DOHH2 (cell line): ENCODE measurements around the gene RWDD4.

Source experiments
- H3F3A ChIP-seq: fragments of 200-600 bp; sonication (generic), shearing (Covaris generic); 2 replicates; pipeline ENCODE4 v1.6.0; 2016; ENCODE audit warnings: antibody characterized with exemption, mild to moderate bottlenecking; ENCODE audit not compliant: control insufficient read depth, insufficient read depth
- H3K27ac ChIP-seq: fragments of 200-600 bp; sonication (generic); 2 replicates; pipeline ENCODE4 v1.5.1; 2014; ENCODE audit warnings: low read depth, mild to moderate bottlenecking, low read length, moderate library complexity
- H3K27me3 ChIP-seq: fragments of 200-600 bp; sonication (generic); 2 replicates; pipeline ENCODE4 v1.6.1; 2014; ENCODE audit warnings: mild to moderate bottlenecking, low read length, mixed read lengths; ENCODE audit not compliant: control insufficient read depth
- H3K36me3 ChIP-seq: fragments of 200-600 bp; sonication (generic); 2 replicates; pipeline ENCODE4 v1.6.1; 2014; ENCODE audit warnings: mild to moderate bottlenecking, low read length, moderate library complexity, mixed read lengths; ENCODE audit not compliant: control insufficient read depth
- H3K4me1 ChIP-seq: fragments of 200-600 bp; sonication (generic); 2 replicates; pipeline ENCODE4 v1.6.1; 2014; ENCODE audit warnings: mild to moderate bottlenecking, low read length, mixed read lengths; ENCODE audit not compliant: control insufficient read depth
- H3K4me2 ChIP-seq: fragments of 200-600 bp; sonication (generic); 2 replicates; pipeline ENCODE4 v1.6.0; 2014; ENCODE audit warnings: mild to moderate bottlenecking, low read length, moderate library complexity
- H3K4me3 ChIP-seq: fragments of 200-600 bp; sonication (generic); 2 replicates; pipeline ENCODE4 v1.5.1; 2014; ENCODE audit warnings: mild to moderate bottlenecking, low read length, mixed read lengths
- H3K79me2 ChIP-seq: fragments of 200-600 bp; sonication (generic); 2 replicates; pipeline ENCODE4 v1.6.1; 2014; ENCODE audit warnings: mild to moderate bottlenecking, low read length, mixed read lengths; ENCODE audit not compliant: control insufficient read depth
- H3K9me2 ChIP-seq: fragments of 200-600 bp; sonication (generic); replicated peaks from 2 replicates; pipeline ENCODE4 v1.6.1; 2014; ENCODE audit warnings: mild to moderate bottlenecking, low read length, mixed read lengths; ENCODE audit not compliant: control insufficient read depth
- H3K9me3 ChIP-seq: fragments of 200-600 bp; sonication (generic); 2 replicates; pipeline ENCODE4 v1.6.1; 2014; ENCODE audit warnings: antibody characterized with exemption, low read length, mixed read lengths; ENCODE audit not compliant: control insufficient read depth, insufficient read depth
- H4K20me1 ChIP-seq: fragments of 200-600 bp; sonication (generic); 2 replicates; pipeline ENCODE4 v1.6.0; 2014; ENCODE audit warnings: low read depth, mild to moderate bottlenecking, antibody characterized with exemption, low read length, moderate library complexity; ENCODE audit not compliant: control insufficient read depth, insufficient read depth
- EZH2phosphoT487 ChIP-seq: fragments of 200-600 bp; sonication (generic); IDR thresholded peaks from 2 replicates; pipeline ENCODE4 v1.6.1; 2017; ENCODE audit warnings: borderline replicate concordance, mild to moderate bottlenecking, antibody characterized with exemption, low read length, moderate library complexity, mixed read lengths
- TF ChIP-seq, protein P1 (sequence below): fragments of 200-600 bp; sonication (generic); IDR thresholded peaks from one replicate; pipeline ENCODE4 v1.5.1; 2014; ENCODE audit warnings: antibody characterized with exemption, mild to moderate bottlenecking, low read depth, low read length; ENCODE audit not compliant: poor library complexity, severe bottlenecking

Gene RWDD4

DNA sequence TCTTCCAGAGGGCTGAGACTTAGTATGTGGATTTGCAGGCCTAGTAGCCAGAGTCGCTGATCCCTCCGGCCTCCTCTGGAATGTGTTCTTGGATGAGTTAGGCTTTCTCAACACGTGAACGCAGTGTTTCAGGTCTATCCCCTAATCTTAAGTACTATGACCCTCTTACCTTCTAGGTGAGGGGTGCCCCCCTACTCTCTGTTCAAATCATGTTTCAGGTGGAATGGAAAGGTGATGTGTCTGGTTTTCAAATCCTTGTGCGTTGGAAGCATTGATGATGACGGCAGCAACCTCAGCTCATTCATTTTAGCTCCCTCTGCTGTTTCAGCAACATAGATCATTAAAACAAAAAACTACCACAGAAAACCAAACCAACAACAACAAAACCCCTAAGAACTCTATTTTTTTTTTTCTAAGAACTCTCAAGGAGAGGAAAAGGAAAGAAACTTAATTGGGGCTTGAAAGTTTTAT is 56.4 kb downstream of the RWDD4 start:
- H3K36me3 ChIP-seq: no peaks in the 10 kb centered on the region
- TF ChIP-seq, protein P1, sequence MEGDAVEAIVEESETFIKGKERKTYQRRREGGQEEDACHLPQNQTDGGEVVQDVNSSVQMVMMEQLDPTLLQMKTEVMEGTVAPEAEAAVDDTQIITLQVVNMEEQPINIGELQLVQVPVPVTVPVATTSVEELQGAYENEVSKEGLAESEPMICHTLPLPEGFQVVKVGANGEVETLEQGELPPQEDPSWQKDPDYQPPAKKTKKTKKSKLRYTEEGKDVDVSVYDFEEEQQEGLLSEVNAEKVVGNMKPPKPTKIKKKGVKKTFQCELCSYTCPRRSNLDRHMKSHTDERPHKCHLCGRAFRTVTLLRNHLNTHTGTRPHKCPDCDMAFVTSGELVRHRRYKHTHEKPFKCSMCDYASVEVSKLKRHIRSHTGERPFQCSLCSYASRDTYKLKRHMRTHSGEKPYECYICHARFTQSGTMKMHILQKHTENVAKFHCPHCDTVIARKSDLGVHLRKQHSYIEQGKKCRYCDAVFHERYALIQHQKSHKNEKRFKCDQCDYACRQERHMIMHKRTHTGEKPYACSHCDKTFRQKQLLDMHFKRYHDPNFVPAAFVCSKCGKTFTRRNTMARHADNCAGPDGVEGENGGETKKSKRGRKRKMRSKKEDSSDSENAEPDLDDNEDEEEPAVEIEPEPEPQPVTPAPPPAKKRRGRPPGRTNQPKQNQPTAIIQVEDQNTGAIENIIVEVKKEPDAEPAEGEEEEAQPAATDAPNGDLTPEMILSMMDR: peak; percentile 35
- TF ChIP-seq EZH2phosphoT487: no peak
- H3K27ac ChIP-seq: no peak overlapping the region
- no peaks in the 10 kb centered on the region for H3K79me2 ChIP-seq
- H3K9me2 ChIP-seq: no peaks in the 10 kb centered on the region
- no peaks in the 10 kb centered on the region for H3K4me1 ChIP-seq
- H3K4me3 ChIP-seq: no peak overlapping the region
- H4K20me1 ChIP-seq: no peaks in the 10 kb centered on the region
- H3K27me3 ChIP-seq: no peaks in the 10 kb centered on the region
- no peaks in the 10 kb centered on the region for H3F3A ChIP-seq
- H3K9me3 ChIP-seq: no peaks in the 10 kb centered on the region
- no peak overlapping the region for H3K4me2 ChIP-seq

DNA sequence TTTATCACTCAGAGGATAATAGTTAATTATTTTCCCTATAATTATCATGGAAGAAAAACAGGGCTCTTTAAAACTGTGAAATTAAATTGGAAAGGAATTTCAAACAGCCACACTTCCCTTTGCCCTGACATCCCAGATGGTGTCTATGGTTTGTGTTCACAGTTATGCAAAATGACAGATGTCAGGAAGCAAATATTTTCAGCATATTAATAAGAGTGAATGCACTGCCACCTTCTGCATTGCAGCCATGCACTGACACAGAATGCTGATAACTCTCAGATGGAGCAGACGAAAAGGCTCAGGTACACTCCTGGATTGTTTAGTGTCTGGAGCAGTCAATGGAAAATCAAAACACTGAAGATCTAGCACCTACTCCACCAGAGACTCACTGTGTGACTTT is 57.6 kb downstream of the RWDD4 start:
- Histone ChIP-seq H3K27ac (no peak overlapping the region), H3K36me3 (no peaks in the 10 kb centered on the region), H3K9me2 (no peaks in the 10 kb centered on the region), H3K27me3 (0 out of 2 replicates have a peak, but pooled peaks cover 5% of the 10 kb centered on the region), H3K4me1 (no peaks in the 10 kb centered on the region), H4K20me1 (no peaks in the 10 kb centered on the region), H3K4me3 (no peak overlapping the region), H3K9me3 (no peaks in the 10 kb centered on the region), H3K4me2 (no peak overlapping the region), H3F3A (no peaks in the 10 kb centered on the region), H3K79me2 (no peaks in the 10 kb centered on the region)
- no peak for TF ChIP-seq EZH2phosphoT487
- TF ChIP-seq, protein P1: no peak

DNA sequence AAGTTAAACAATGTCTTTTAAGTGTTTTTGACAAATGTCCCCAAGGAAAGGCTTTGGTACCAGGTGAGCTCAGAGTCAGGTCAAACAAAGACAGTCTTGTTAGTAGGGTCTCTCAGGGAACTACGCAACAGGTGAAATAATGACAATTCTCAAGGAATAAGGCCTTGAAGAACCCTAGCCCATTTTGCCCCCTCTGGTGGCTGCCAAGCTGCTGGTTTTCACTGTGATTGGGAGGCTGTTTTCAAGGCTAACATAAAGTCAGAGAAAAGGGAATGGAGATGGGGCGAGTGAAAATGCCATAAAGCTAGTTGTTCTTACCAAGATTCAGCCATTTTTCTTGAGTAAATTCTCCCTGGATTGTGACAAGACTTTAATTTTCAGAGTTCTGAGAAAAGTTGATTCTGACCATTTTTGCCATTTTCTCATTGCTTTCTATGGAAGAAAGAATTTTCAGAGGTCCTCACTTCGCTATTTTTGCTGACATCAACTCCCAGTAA is 58.7 kb downstream of the RWDD4 start:
- Histone ChIP-seq H3K79me2 (no peaks in the 10 kb centered on the region), H3K4me1 (no peaks in the 10 kb centered on the region), H3K4me3 (no peak overlapping the region), H3K27me3 (peaks cover 8% of the 10 kb centered on the region; the same call in 1 of the 2 replicates), H3K4me2 (no peak overlapping the region), H3K9me2 (no peaks in the 10 kb centered on the region), H3K36me3 (no peaks in the 10 kb centered on the region), H4K20me1 (no peaks in the 10 kb centered on the region), H3F3A (no peaks in the 10 kb centered on the region), H3K27ac (no peak overlapping the region), H3K9me3 (no peaks in the 10 kb centered on the region)
- no peak for TF ChIP-seq EZH2phosphoT487
- TF ChIP-seq, protein P1: no peak
